Activated CD4-positive, alpha-beta T cell treated with anti-CD3 and anti-CD28 coated beads for 4 hours (primary cell): ENCODE data around the gene MTMR1.

Experiments used
- DNase-seq, 2 donors: peaks; one replicate each; pipeline ENCODE4 v3.0.0-alpha.2; 2020

The MTMR1 gene

GRCh38 chrX:150692831-150693724 lies at the start of gene MTMR1:
MTMR1 (plus strand) TSS chrX:150693396; CDS start chrX:150693531, 135 bp downstream.
- peak; percentile 54 to 61 for DNase-seq

- DNase-seq = no peak
Measured at GRCh38 chrX:150643958-150644357, 49.2 kb upstream of the MTMR1 start.

GRCh38 chrX:150644422-150644821 lies 48.8 kb upstream of the MTMR1 start:
- no peak for DNase-seq

- no peak for DNase-seq
Measured at GRCh38 chrX:150647331-150647730, 45.9 kb upstream of the MTMR1 start.

- no peak for DNase-seq
Measured at GRCh38 chrX:150648296-150648940, 44.8 kb upstream of the MTMR1 start.

GRCh38 chrX:150649096-150649870 lies 43.9 kb upstream of the MTMR1 start:
- no peak for DNase-seq

- no peak for DNase-seq
Measured at GRCh38 chrX:150651906-150652305, 41.3 kb upstream of the MTMR1 start.

GRCh38 chrX:150655788-150656187 lies 37.4 kb upstream of the MTMR1 start:
- DNase-seq = no peak

GRCh38 chrX:150663073-150663472 lies 30.1 kb upstream of the MTMR1 start:
- no peak for DNase-seq

- no peak for DNase-seq
Measured at GRCh38 chrX:150664290-150664689, 28.9 kb upstream of the MTMR1 start.

- no peak for DNase-seq
Measured at GRCh38 chrX:150676221-150676620, 17.0 kb upstream of the MTMR1 start.

- DNase-seq = no peak
Measured at GRCh38 chrX:150680974-150681373, 12.2 kb upstream of the MTMR1 start.

- DNase-seq = no peak
Measured at GRCh38 chrX:150683112-150683511, 10.1 kb upstream of the MTMR1 start.

- peak; percentile 7 to 39 for DNase-seq
Measured at GRCh38 chrX:150683536-150684146, 9.6 kb upstream of the MTMR1 start.

GRCh38 chrX:150688911-150689451 lies 4.2 kb upstream of the MTMR1 start:
- DNase-seq = no peak

GRCh38 chrX:150690126-150690525 lies 3.1 kb upstream of the MTMR1 start:
- no peak for DNase-seq

GRCh38 chrX:150692296-150692695 lies 900 bp upstream of the MTMR1 start:
- peak; percentile 18 to 35 for DNase-seq

GRCh38 chrX:150693725-150694574 lies 754 bp downstream of the MTMR1 start:
- DNase-seq = peak; percentile 36 to 56

GRCh38 chrX:150694738-150695410 lies 1.7 kb downstream of the MTMR1 start:
- DNase-seq = peak in 1 of 2 donors; percentile 2

- DNase-seq = no peak
Measured at GRCh38 chrX:150696331-150696730, 3.1 kb downstream of the MTMR1 start.

GRCh38 chrX:150696866-150697265 lies 3.7 kb downstream of the MTMR1 start:
- DNase-seq = no peak
